ENCODE data around the gene NUDCD3.

Gene NUDCD3

GRCh38 chr7:44490351-44491200, at the start of gene NUDCD3:
TSS of gene NUDCD3 (minus strand) at chr7:44490658. CDS start at chr7:44490600, 58 bp downstream.
- peak; percentile 73 for DNase-seq (ENCODE audit: low spot score)
- no peak for FAIRE-seq

GRCh38 chr7:44539669-44540506, 49.4 kb upstream of the NUDCD3 start:
- FAIRE-seq (no peak), DNase-seq (ENCODE audit: low spot score) (no peak)

DNA sequence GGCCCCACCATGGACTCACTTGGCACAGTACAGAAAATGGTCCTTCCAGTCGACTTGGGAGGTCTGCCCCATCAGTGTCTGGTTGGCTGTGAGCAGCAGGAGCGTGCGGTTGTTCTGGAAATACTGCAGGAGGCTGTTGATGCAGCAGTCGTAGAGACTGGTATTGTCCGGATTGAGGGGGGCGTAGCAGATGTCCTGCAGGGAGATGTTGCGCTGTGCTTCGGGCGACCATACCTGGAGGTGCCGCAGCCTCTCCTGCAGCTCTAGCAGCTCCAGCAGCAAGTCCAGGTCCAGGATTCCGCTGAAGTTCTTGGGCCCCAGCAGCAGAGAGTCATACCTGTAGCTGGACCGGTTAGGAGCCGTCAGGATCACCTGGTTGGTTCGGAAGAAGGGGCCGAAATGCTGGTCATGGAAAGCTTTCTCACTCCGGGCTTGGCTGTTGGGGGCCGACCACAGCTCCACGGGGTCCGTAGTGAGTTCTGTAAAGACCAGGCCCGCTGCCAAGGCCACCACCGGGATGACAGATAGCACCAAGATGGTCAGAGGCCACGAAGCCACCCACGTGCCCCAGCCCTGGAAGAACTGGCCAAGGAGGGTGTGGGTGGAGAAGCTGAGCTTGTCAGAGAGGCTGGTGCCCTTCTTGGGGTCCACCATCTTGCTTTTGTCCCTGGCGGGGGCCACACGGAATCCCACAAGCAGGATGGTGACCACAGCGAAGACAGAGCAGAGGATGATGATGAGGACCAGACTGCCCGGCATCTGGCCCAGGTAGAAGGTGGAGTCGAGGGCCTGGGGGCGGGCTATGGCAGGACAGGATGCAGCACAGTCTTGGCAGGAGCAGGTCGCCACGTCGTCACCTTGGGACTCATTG, 48.6 kb upstream of the NUDCD3 start:
- FAIRE-seq (no peak), DNase-seq (ENCODE audit: low spot score) (no peak)

- DNase-seq (ENCODE audit: low spot score), result no peak
- no peak for FAIRE-seq
Measured at GRCh38 chr7:44538093-44538797, 47.8 kb upstream of the NUDCD3 start.

GRCh38 chr7:44537442-44537841, 47.0 kb upstream of the NUDCD3 start:
- no peak for DNase-seq (ENCODE audit: low spot score)
- FAIRE-seq, result no peak

- FAIRE-seq, result no peak
- DNase-seq (ENCODE audit: low spot score), result no peak
Measured at GRCh38 chr7:44536090-44536489, 45.6 kb upstream of the NUDCD3 start.

- DNase-seq (ENCODE audit: low spot score) (no peak), FAIRE-seq (no peak)
Measured at GRCh38 chr7:44535348-44536064, 45.0 kb upstream of the NUDCD3 start.

GRCh38 chr7:44534501-44534900, 44.0 kb upstream of the NUDCD3 start:
- peak; percentile 29 for DNase-seq (ENCODE audit: low spot score)
- no peak for FAIRE-seq

DNA sequence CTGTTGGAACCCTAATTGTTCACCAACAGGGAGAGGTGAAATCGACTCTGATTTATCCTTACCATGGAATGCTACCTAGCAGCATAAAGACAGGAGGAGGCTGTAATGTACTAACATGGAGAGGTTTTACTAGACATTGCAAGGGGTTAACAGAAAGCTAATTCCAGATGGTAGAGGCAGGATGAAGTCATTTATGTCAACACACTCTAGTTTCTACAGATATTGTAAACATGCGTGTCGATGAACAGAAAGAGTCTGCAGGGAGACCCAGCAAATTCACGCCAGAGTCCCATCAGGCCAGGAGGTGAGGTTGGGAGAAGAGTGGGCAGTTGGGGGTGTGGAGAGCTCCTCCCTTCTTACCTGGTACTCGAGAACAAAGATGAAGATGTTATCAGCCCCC, 43.6 kb upstream of the NUDCD3 start:
- no peak for FAIRE-seq
- DNase-seq (ENCODE audit: low spot score), result no peak

DNA sequence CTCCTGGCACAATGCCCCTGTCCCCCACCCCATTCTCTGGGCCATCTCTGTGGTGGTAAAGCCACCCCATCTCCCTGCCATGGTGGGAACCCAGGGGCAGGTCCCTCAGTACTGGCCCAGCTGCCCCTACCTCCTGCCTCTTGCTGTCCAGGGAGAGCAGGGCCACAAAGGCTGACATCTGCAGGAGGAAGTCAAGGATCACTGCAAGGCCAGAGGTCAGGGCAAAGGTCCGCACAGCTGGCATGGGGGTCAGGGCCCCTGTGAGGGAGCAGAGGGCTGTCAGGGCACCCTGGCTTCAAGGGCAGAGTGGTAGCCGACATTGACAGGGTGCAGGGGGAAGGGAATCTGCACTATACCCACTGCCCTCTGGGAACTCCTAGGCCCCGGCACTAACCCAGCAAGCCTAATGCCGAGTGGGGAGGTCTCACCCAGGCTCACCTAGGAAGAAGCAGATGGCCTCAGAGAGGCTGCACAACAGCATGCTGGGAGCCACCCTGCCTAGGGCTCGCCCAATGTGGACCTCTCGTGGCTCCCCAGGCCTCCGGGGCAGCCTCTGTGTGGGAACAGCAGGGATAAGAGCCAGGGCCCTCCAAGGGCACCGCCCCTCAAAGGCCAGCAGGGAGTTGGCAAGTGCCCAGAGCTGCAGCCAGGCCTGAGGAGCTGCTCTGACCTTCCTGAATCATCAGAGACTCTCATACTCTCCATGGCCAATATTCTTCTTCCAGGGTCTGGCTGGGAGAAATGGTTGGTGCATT, 43.0 kb upstream of the NUDCD3 start:
- no peak for FAIRE-seq
- DNase-seq (ENCODE audit: low spot score), result no peak

- no peak for DNase-seq (ENCODE audit: low spot score)
- no peak for FAIRE-seq
Measured at GRCh38 chr7:44531421-44532380, 41.2 kb upstream of the NUDCD3 start.

GRCh38 chr7:44530990-44531389, 40.5 kb upstream of the NUDCD3 start:
- no peak for FAIRE-seq
- no peak for DNase-seq (ENCODE audit: low spot score)

DNA sequence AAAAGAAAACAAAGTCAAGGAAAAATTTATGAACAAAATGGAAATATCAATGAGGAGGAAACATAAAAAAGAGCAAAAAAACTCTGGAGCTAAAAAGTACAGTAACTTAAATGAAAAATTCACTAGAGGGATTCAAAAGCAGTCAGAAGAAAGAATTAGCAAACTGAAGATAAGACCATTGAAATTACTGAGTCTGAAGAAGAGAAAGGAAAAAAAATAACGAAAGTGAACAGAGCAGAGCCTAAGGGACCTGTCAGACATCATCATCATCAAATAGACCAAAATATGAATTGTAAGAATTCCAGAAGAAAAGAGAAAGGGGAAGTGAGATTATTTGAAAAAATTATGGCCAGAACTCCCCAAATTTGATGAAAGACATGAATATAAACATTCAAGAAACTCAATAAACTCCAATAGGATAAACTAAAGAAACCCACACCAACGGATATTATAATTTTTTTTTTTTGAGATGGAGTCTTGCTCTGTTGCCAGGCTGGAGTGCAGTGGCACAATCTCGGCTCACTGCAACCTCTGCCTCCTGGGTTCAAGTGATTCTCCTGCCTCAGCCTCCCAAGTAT, 34.4 kb upstream of the NUDCD3 start:
- FAIRE-seq (no peak), DNase-seq (ENCODE audit: low spot score) (no peak)

DNA sequence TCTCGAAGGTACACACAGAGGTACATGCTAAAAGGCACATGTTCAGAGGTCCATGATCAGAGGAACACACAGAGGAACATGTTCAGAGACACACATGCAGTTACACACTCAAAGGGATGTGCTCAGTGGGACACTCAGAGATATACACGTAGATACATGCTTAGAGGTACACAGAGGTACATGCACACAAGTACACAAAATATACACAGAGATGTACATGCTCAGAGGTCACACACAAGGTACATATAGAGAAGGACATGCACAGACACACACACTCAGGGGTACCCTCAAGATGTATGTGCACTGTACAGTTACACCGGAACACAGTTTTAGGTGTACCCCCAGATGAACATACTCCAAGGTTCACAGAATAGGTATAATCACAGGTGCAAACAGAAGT, 31.9 kb upstream of the NUDCD3 start:
- DNase-seq (ENCODE audit: low spot score), result no peak
- FAIRE-seq, result no peak

GRCh38 chr7:44521347-44522095, 31.1 kb upstream of the NUDCD3 start:
- DNase-seq (ENCODE audit: low spot score) (no peak), FAIRE-seq (no peak)

- no peak for FAIRE-seq
- DNase-seq (ENCODE audit: low spot score), result no peak
Measured at GRCh38 chr7:44520574-44520973, 30.1 kb upstream of the NUDCD3 start.

DNA sequence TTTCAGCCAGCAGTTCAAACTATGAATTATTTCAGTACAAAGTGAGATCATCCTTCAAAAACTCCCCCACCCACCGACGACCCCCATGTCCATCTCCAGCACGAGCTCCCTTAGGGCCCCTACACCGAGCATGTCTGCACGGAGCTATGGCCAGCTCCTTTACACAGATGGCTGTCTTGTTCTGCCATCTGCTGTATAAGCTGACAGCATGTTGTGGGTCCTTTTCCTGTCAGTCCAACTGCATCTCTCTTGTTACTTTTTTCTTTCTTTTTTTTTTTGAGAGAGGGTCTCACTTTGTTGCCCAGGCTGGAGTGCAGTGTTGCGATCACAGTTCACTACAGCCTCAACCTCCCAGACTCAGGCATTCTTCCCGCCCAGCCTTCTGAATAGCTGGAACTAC, 29.1 kb upstream of the NUDCD3 start:
- FAIRE-seq, result no peak
- DNase-seq (ENCODE audit: low spot score), result no peak

All from RCC 7860 (cell line).